Caco-2 (cell line): Measurements from ENCODE around the gene PRC1. TPM values are rescaled to one million over a fixed set of nuclear protein-coding genes. Genes with fewer than 3 reads are reported as not detected.

Source experiments
- BruUV-seq: library from RNA; stranded (reverse); fragments of 400-500 nt; replicated peaks from 2 replicates; lab custom pipeline; 2021; lab: Mats Ljungman, UMichigan
- CTCF ChIA-PET: fragments of 300-600 bp; sonication (Branson Sonifier 250); formaldehyde crosslinking; loops from one replicate; lab custom pipeline; 2022; ENCODE audit warnings: antibody characterized with exemption; lab: Charles Lee
- POLR2A ChIA-PET: fragments of 300-600 bp; sonication (Branson Sonifier 250); formaldehyde crosslinking; loops from one replicate; lab custom pipeline; 2022; ENCODE audit warnings: antibody characterized with exemption; lab: Charles Lee
- DNase-seq, 2 experiments: peaks; one replicate each; pipeline versions ENCODE4 v3.0.0 to v3.0.0-alpha.2; 2020 to 2022
- H3K27me3 ChIP-seq: replicated peaks from 2 replicates; pipeline ENCODE4 v1.6.0; 2011; ENCODE audit warnings: low read length; ENCODE audit not compliant: control insufficient read depth, insufficient read depth
- H3K36me3 ChIP-seq: 2 replicates; pipeline ENCODE4 v1.5.1; 2011; ENCODE audit warnings: low read length; ENCODE audit not compliant: control insufficient read depth, insufficient read depth
- H3K4me1 ChIP-seq: fragments of 250-450 bp; sonication (Bioruptor Pico); 2 replicates; pipeline ENCODE4 v1.5.1; 2020; ENCODE audit warnings: mild to moderate bottlenecking
- H3K4me3 ChIP-seq: 2 replicates; pipeline ENCODE4 v1.5.1; 2011; ENCODE audit warnings: low read depth, mild to moderate bottlenecking, control low read depth, low read length
- H3K9me3 ChIP-seq: fragments of 250-450 bp; sonication (Bioruptor Pico); 2 replicates; pipeline ENCODE4 v1.5.1; 2020; ENCODE audit warnings: mild to moderate bottlenecking, moderate library complexity
- H3K27ac Mint-ChIP-seq: one replicate; pipeline ENCODE4 v1.8.0; 2022; ENCODE audit warnings: mixed read lengths; ENCODE audit not compliant: unreplicated experiment
- H3K27me3 Mint-ChIP-seq: one replicate; pipeline ENCODE4 v1.8.0; 2022; ENCODE audit warnings: mixed read lengths; ENCODE audit not compliant: insufficient read depth, unreplicated experiment
- H3K36me3 Mint-ChIP-seq: one replicate; pipeline ENCODE4 v1.8.0; 2022; ENCODE audit warnings: mild to moderate bottlenecking, mixed read lengths; ENCODE audit not compliant: insufficient read depth, unreplicated experiment
- H3K4me1 Mint-ChIP-seq: one replicate; pipeline ENCODE4 v1.8.0; 2022; ENCODE audit warnings: low read depth, mixed read lengths; ENCODE audit not compliant: unreplicated experiment
- H3K4me3 Mint-ChIP-seq: one replicate; pipeline ENCODE4 v1.8.0; 2022; ENCODE audit warnings: mild to moderate bottlenecking, moderate library complexity, mixed read lengths; ENCODE audit not compliant: unreplicated experiment
- H3K9me3 Mint-ChIP-seq: one replicate; pipeline ENCODE4 v1.8.0; 2022; ENCODE audit warnings: mixed read lengths; ENCODE audit not compliant: unreplicated experiment
- intact Hi-C: fragments of 100-400 bp; cut with micrococcal nuclease; formaldehyde crosslinking; loops from one replicate; pipeline ENCODE4 v1.10.0; 2022; ENCODE audit not compliant: unreplicated experiment
- total RNA-seq: library from RNA; stranded (reverse); gene quantifications from 2 replicates; pipeline ENCODE4 v1.2.3, GENCODE V29; 2022
- TF ChIP-seq, protein P1 (sequence below), 2 experiments: fragments of 200-600 bp in 1 of 2; IDR thresholded peaks; 1 replicate in 1 of 2; 2 replicates in 1 of 2; pipeline versions ENCODE4 v1.5.1 to v1.8.0; 2011 to 2022; ENCODE audit warnings: antibody characterized with exemption in 1 of 2, control low read depth in 1 of 2, inconsistent platforms in 1 of 2, low read depth in 1 of 2, low read length in 1 of 2, mild to moderate bottlenecking in 1 of 2, moderate library complexity in 1 of 2; ENCODE audit not compliant: insufficient read depth in 1 of 2, severe bottlenecking in 1 of 2, unreplicated experiment in 1 of 2

The PRC1 gene
- total RNA-seq, 1 experiment from 2014 or later = 145 TPM

DNA sequence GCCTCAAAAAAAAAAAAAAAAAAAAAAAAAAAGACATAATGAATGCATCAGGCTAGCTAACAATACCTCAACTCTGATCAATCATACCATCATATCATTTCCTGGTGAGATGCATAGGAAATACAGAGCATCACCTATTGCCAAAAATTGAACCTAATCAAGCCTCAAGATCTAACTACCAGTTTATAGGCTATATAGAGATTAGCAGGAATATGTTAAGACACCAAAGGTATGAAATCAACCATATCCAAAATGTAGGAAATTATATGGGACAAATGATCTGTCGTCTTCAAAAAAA lies 28.4 kb upstream of the PRC1 start:
- ChIA-PET CTCF (interaction anchor here (0.6 to 2.5 kb wide), 6 partner anchors 11 to 249 kb away, joined by 4 to 33 read pairs (median 5); partner anchors contain the start of genes PRC1 and UNC45A), POLR2A (interaction anchor here (0.5 to 2.3 kb wide), 4 partner anchors 10 to 28 kb away, joined by 3 to 16 read pairs (median 4); partner anchors contain the start of gene PRC1)
- intact Hi-C loops = loop anchor here (1.0 to 2.0 kb wide), 2 partner anchors 11 to 28 kb away; partner anchors contain the start of gene PRC1
- peaks cover 10% of the 10 kb centered on the region for H3K4me1 Mint-ChIP-seq
- no peak for DNase-seq
- peak overlapping the region; percentile 81 for H3K4me3 Mint-ChIP-seq
- no peaks in the 10 kb centered on the region for H3K27me3 Mint-ChIP-seq
- BruUV-seq = TSS peak; percentile 51
- no peaks in the 10 kb centered on the region for H3K27me3 ChIP-seq
- H3K27ac Mint-ChIP-seq = peak overlapping the region; percentile 81
- H3K4me1 ChIP-seq = peaks cover 12% of the 10 kb centered on the region; the same call in 1 of the 2 replicates
- no peaks in the 10 kb centered on the region for H3K36me3 ChIP-seq
- H3K9me3 Mint-ChIP-seq = no peaks in the 10 kb centered on the region
- TF ChIP-seq, protein P1, sequence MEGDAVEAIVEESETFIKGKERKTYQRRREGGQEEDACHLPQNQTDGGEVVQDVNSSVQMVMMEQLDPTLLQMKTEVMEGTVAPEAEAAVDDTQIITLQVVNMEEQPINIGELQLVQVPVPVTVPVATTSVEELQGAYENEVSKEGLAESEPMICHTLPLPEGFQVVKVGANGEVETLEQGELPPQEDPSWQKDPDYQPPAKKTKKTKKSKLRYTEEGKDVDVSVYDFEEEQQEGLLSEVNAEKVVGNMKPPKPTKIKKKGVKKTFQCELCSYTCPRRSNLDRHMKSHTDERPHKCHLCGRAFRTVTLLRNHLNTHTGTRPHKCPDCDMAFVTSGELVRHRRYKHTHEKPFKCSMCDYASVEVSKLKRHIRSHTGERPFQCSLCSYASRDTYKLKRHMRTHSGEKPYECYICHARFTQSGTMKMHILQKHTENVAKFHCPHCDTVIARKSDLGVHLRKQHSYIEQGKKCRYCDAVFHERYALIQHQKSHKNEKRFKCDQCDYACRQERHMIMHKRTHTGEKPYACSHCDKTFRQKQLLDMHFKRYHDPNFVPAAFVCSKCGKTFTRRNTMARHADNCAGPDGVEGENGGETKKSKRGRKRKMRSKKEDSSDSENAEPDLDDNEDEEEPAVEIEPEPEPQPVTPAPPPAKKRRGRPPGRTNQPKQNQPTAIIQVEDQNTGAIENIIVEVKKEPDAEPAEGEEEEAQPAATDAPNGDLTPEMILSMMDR (IDR thresholded peaks at IDR 0.05; ENCODE audit: insufficient read depth in 1 of 2, low read depth in 1 of 2, low read length in 1 of 2, severe bottlenecking in 1 of 2, unreplicated experiment in 1 of 2) = no peak
- H3K4me3 ChIP-seq = peak overlapping the region; percentile 78
- H3K36me3 Mint-ChIP-seq = no peaks in the 10 kb centered on the region
- no peaks in the 10 kb centered on the region for H3K9me3 ChIP-seq

DNA sequence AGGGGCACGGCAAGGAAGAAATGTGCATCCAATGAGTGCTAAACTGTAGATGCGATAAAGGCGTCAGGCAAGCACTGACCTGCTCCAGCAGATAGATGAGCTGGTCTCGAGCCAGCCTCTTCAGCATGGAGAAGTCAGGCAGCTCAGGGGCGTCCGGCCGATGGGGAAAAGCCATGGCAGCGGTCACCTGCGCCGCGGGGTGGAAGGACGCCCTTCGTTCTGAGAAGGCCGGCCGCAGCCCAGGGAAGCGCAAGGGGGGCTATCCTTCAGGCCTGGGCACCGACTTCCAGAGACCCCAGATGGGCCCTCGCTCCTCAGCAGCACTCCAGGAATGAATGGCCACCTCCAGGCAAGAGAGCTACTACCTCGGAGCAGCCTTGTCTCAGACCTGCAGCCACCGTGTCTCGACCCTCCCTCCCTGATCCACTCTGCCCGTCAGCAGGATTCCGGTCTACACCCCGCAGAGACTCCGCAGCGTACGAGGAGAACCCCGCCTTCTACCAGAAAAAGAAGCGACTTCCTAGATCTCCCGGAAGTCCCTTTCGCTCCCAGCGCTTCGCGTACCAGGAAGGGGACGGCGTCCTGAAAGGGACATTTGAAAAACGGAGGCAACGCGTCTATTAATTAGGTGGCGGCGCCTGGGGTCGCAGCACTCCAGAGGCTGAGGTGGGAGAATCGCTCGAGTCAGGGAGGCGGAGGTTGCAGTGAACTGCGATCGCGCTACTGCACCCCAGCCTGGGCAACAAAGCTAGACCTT lies 27.9 kb upstream of the PRC1 start, which contains the start of gene VPS33B:
VPS33B (minus strand) TSS at position 520 of the 757 bp plus-strand sequence; CDS start at position 175, 345 bp downstream.
- Mint-ChIP-seq H3K27me3 (no peaks in the 10 kb centered on the region), H3K36me3 (no peaks in the 10 kb centered on the region), H3K9me3 (no peaks in the 10 kb centered on the region), H3K4me3 (peak within 1 kb of the TSS; percentile 81), H3K4me1 (peaks cover 10% of the 10 kb centered on the region), H3K27ac (peak within 1 kb of the TSS; percentile 81)
- Histone ChIP-seq H3K4me1 (peaks cover 12% of the 10 kb centered on the region; the same call in 1 of the 2 replicates), H3K36me3 (no peaks in the 10 kb centered on the region), H3K27me3 (no peaks in the 10 kb centered on the region), H3K9me3 (no peaks in the 10 kb centered on the region), H3K4me3 (peak within 1 kb of the TSS; percentile 78)
- POLR2A ChIA-PET = interaction anchor here (0.5 to 2.3 kb wide), 6 partner anchors 11 to 139 kb away, joined by 3 to 16 read pairs (median 4); partner anchors contain the start of gene PRC1
- TF ChIP-seq, protein P1 (IDR thresholded peaks at IDR 0.05; ENCODE audit: insufficient read depth in 1 of 2, low read depth in 1 of 2, low read length in 1 of 2, severe bottlenecking in 1 of 2, unreplicated experiment in 1 of 2) = no peak
- CTCF ChIA-PET = interaction anchor here (0.6 to 2.5 kb wide), 8 partner anchors 11 to 250 kb away, joined by 4 to 33 read pairs (median 5); partner anchors contain the start of genes HDDC3, PRC1 and UNC45A
- DNase-seq = peak; percentile 82 to 89
- BruUV-seq = TSS peak; percentile 71
- intact Hi-C loops = loop anchor here (1.0 to 2.0 kb wide), 2 partner anchors 11 to 27 kb away; partner anchors contain the start of gene PRC1

DNA sequence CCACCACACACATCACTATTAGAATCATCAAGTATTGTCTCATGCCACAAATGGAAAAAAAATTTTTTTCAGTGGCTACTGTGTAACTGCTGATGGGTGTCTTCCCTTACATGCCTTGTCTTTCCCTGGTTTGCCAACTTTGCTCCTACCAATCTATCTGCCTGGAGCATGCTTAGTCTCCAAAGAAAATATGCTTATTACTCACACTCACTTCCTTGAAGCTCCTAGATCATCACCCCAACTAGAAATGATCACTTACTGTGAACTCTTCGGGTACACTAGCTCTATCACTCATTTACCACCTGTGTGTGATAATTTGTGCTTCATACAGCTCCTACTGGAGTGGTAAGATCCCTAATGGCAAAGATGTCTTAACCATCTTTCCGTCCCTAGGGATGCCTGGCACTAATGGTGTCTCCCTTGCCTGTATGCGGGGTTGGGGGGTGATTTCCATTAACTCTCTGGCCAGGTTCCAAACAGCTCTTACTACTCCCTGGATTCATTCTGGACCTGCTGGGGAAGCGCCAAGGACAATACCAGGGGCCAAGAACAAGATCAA lies 27.3 kb upstream of the PRC1 start:
- TF ChIP-seq, protein P1 (IDR thresholded peaks at IDR 0.05; ENCODE audit: insufficient read depth in 1 of 2, low read depth in 1 of 2, low read length in 1 of 2, severe bottlenecking in 1 of 2, unreplicated experiment in 1 of 2) = no peak
- Histone ChIP-seq H3K9me3 (no peaks in the 10 kb centered on the region), H3K27me3 (no peaks in the 10 kb centered on the region), H3K4me3 (peak overlapping the region; percentile 78), H3K36me3 (no peaks in the 10 kb centered on the region), H3K4me1 (peaks cover 12% of the 10 kb centered on the region; the same call in 1 of the 2 replicates)
- CTCF ChIA-PET = interaction anchor here (1.2 to 2.5 kb wide), 5 partner anchors 12 to 90 kb away, joined by 4 to 33 read pairs (median 5); partner anchors contain the start of genes HDDC3, PRC1 and UNC45A
- Mint-ChIP-seq H3K9me3 (no peaks in the 10 kb centered on the region), H3K27ac (peak overlapping the region; percentile 81), H3K4me1 (peaks cover 10% of the 10 kb centered on the region), H3K4me3 (peak overlapping the region; percentile 81), H3K27me3 (no peaks in the 10 kb centered on the region), H3K36me3 (no peaks in the 10 kb centered on the region)
- intact Hi-C loops = loop anchor here (1.0 to 2.0 kb wide), 2 partner anchors 12 to 27 kb away; partner anchors contain the start of gene PRC1
- no peak for DNase-seq
- POLR2A ChIA-PET = interaction anchor here (0.5 to 2.3 kb wide), 3 partner anchors 27 to 138 kb away, joined by 3 to 16 read pairs (median 10); partner anchors contain the start of gene PRC1
- no TSS peak for BruUV-seq
